Measurements from ENCODE around the gene FEM1A.
"Not testable (repeated sequence)": the region's sequence is repeated elsewhere in the genome, so short reads cannot be mapped to it uniquely, and the experiment has no call there.

The FEM1A gene

DNA sequence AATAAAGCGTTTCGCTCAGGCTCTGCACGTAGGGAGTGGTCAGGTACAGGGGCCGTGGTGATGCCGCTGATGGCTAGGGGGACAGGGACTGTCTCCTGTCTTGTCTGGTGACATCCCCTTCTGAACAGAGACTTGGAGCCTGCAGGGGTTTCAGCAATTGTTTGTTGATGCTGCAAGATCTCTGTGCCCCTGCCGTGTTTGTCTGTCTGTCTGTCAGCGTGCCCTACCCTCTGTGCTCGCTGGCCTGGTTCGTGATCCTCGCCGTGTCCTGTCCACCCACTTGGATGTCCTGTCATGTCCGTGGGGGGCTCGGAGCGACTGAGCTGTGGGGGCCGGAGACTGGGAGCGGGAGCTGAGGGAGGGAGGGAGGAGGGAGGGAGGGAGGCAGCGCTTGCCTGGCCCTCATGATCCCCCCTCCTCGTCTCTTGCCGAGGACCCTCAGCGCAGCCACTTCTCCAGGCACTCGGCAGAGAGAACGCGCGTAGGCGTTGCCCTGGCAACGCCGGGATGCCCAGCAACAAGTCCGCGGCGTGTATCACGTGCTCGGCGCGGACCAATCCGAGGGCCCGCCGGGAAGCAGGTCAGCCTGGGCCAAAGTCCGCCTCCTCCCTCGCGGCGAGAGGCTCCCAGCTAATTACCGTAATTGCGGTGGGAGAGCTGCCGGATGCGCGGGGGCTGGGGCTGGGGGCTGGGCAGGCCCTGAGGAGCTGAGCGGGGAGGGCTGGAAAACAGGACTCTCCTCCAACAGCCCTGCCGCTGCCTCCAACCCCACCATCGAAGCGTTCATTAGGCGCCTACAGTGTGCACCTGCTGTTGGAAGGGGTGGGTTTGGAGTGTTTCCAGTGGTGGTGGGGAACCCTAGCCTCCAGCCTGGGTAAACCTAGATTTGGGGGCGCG, 31.9 kb upstream of the FEM1A start:
- Mint-ChIP-seq H3K36me3 (ENCODE audit: low read depth) (no peaks in the 10 kb centered on the region), H3K27ac (no peak overlapping the region), H3K4me1 (ENCODE audit: low read depth) (peaks cover 3% of the 10 kb centered on the region), H3K9me3 (no peaks in the 10 kb centered on the region), H3K4me3 (no peak overlapping the region), H3K27me3 (ENCODE audit: low read depth) (peaks cover 12% of the 10 kb centered on the region)

DNA sequence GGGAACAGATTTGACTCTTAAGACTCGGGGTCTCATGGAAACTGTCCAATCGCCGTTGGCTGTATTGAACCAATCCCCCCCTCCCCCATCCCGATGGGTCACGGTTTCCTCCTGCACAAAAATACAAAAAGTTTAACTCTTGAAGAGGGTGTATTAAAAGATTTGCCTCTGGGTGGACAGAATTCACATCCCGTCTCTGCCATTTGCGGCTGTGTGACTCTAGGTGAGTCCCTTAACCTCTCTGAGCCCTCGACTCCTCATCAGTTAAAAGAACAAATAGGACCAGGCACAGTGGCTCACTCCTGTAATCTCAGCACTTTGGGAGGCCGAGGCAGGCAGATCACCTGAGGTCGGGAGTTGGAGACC, 31.3 kb upstream of the FEM1A start:
- Mint-ChIP-seq H3K27me3 (ENCODE audit: low read depth) (peaks cover 12% of the 10 kb centered on the region), H3K36me3 (ENCODE audit: low read depth) (no peaks in the 10 kb centered on the region), H3K4me1 (ENCODE audit: low read depth) (peaks cover 3% of the 10 kb centered on the region), H3K27ac (no peak overlapping the region), H3K4me3 (peak overlapping the region; percentile 31), H3K9me3 (no peaks in the 10 kb centered on the region)

GRCh38 chr19:4763021-4763420, 28.5 kb upstream of the FEM1A start:
- no peaks in the 10 kb centered on the region for H3K9me3 Mint-ChIP-seq

GRCh38 chr19:4764393-4764660, 27.2 kb upstream of the FEM1A start:
- Mint-ChIP-seq H3K9me3 (no peaks in the 10 kb centered on the region), H3K4me3 (no peak overlapping the region), H3K4me1 (ENCODE audit: low read depth) (peaks cover 3% of the 10 kb centered on the region), H3K27me3 (ENCODE audit: low read depth) (peaks cover 12% of the 10 kb centered on the region), H3K27ac (no peak overlapping the region), H3K36me3 (ENCODE audit: low read depth) (no peaks in the 10 kb centered on the region)

More at GRCh38 chr19:4763021-4763420, 28.5 kb upstream of the FEM1A start:
- Mint-ChIP-seq H3K4me1 (ENCODE audit: low read depth) (peaks cover 3% of the 10 kb centered on the region), H3K27ac (no peak overlapping the region), H3K4me3 (no peak overlapping the region), H3K27me3 (ENCODE audit: low read depth) (peaks cover 16% of the 10 kb centered on the region), H3K36me3 (ENCODE audit: low read depth) (no peaks in the 10 kb centered on the region)

DNA sequence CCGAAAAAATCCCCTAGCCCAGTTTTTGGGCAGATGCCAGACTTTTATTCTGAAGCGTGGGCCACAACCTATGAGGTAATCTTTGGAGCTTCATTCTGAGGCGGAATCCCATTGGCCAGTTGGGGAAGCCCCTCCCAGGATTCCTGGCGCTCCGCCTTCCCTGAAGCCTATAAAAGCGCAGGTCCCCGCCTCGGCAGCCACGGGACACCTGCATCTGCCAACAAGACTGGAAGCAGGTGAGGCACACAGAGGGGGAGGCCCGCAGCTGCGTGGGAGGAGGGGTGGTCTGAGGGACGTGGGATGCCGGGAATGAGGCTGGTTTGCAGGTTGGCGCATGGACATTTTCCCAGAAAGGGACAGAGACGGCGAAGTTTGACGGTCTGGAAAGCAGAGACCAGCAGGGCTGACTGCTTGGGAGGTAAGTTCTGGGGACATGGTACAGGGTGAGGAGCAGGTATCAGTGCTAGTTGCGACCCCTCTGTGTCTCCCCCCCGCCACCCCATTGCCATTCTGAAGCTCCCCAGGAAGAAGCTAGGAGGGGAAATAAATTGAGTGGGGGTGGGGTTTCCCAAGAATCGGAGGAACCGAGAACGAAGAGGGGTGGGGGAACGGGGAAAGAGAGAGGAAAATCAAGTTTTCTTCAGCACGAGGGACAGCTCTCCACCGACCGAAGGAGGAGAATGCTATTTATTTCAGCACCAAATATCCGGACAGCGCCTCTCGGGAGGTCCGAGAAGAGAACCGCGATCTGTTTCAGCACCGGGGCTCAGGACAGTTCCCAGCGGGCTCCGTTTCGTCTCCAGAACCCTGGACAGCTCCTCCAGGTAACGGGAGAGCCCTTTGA, 22.4 kb upstream of the FEM1A start:
- Mint-ChIP-seq H3K4me1 (ENCODE audit: low read depth) (peaks cover 4% of the 10 kb centered on the region), H3K27ac (no peak overlapping the region), H3K27me3 (ENCODE audit: low read depth) (peaks cover 8% of the 10 kb centered on the region), H3K9me3 (peaks cover 3% of the 10 kb centered on the region), H3K4me3 (no peak overlapping the region), H3K36me3 (ENCODE audit: low read depth) (no peaks in the 10 kb centered on the region)

DNA sequence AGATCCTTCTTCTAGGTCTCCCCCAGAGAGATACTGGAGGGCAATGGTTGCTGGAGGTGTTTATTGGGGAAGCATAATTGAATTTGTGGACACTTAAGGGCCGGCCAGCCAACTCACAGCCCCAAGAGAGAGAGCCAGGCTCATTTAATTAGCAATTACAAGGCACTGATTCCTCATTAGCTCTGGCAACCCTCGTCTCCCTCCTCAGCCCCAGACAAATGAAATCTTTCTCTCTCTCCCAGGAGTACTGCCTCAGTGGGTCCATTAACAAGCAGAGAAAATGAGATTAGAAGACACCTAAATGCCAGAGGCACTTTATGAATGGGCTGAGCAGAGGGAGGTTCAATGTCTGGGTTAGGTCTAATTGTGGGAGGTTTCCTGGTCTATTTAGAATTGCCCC, 19.0 kb upstream of the FEM1A start:
- Mint-ChIP-seq H3K27ac (no peak overlapping the region), H3K4me1 (ENCODE audit: low read depth) (peaks cover 4% of the 10 kb centered on the region), H3K27me3 (ENCODE audit: low read depth) (peaks cover 4% of the 10 kb centered on the region), H3K4me3 (no peak overlapping the region), H3K36me3 (ENCODE audit: low read depth) (no peaks in the 10 kb centered on the region), H3K9me3 (peaks cover 3% of the 10 kb centered on the region)

DNA sequence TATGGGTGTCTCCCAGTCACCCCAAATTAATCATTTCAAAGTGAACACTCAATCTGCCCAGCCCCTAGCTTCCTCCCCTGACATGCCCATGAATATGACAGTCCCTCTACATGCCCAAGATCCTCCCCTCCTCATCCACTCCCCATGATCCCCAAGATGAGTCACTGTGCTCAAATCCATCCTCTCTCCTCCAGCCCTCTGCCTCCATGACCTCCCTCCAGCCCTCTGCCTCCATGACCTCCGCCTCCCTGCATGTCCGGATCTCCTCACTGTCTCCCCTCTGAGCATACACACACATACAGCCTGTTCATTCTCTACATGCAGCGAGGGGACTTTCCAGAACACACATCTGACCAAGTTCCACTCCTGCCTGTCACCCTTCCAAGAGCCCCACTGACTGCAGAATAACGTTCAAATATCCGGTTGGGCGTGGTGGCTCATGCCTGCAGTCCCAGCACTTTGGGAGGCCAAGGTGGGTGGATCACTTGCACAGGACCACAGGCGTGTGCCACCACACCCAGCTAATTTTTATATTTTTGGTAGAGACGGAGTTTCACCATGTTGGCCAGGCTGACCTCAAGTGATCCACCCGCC, 18.4 kb upstream of the FEM1A start:
- no peaks in the 10 kb centered on the region for H3K36me3 Mint-ChIP-seq (ENCODE audit: low read depth)
- peaks cover 3% of the 10 kb centered on the region for H3K9me3 Mint-ChIP-seq
- peak overlapping the region; percentile 15 for H3K27ac Mint-ChIP-seq
- H3K4me3 Mint-ChIP-seq, result no peak overlapping the region
- H3K27me3 Mint-ChIP-seq (ENCODE audit: low read depth), result peaks cover 4% of the 10 kb centered on the region
- peaks cover 4% of the 10 kb centered on the region for H3K4me1 Mint-ChIP-seq (ENCODE audit: low read depth)

- H3K4me3 Mint-ChIP-seq, result no peak overlapping the region
- peaks cover 4% of the 10 kb centered on the region for H3K4me1 Mint-ChIP-seq (ENCODE audit: low read depth)
- H3K27ac Mint-ChIP-seq, result no peak overlapping the region
- H3K27me3 Mint-ChIP-seq (ENCODE audit: low read depth), result peaks cover 4% of the 10 kb centered on the region
- H3K9me3 Mint-ChIP-seq, result peaks cover 3% of the 10 kb centered on the region
- no peaks in the 10 kb centered on the region for H3K36me3 Mint-ChIP-seq (ENCODE audit: low read depth)
These were observed 17.4 kb upstream of the FEM1A start for GRCh38 chr19:4774136-4774535.

- no peak overlapping the region for H3K27ac Mint-ChIP-seq
- H3K27me3 Mint-ChIP-seq (ENCODE audit: low read depth), result peaks cover 4% of the 10 kb centered on the region
- no peak overlapping the region for H3K4me3 Mint-ChIP-seq
- peaks cover 4% of the 10 kb centered on the region for H3K4me1 Mint-ChIP-seq (ENCODE audit: low read depth)
- H3K36me3 Mint-ChIP-seq (ENCODE audit: low read depth), result no peaks in the 10 kb centered on the region
- no peaks in the 10 kb centered on the region for H3K9me3 Mint-ChIP-seq
These were observed 15.8 kb upstream of the FEM1A start for GRCh38 chr19:4775627-4776152.

- Mint-ChIP-seq H3K4me1 (ENCODE audit: low read depth) (peaks cover 4% of the 10 kb centered on the region), H3K9me3 (peaks cover 3% of the 10 kb centered on the region), H3K36me3 (ENCODE audit: low read depth) (no peaks in the 10 kb centered on the region), H3K4me3 (no peak overlapping the region), H3K27me3 (ENCODE audit: low read depth) (peaks cover 4% of the 10 kb centered on the region), H3K27ac (no peak overlapping the region)
These were observed 14.9 kb upstream of the FEM1A start for GRCh38 chr19:4776436-4777211.

DNA sequence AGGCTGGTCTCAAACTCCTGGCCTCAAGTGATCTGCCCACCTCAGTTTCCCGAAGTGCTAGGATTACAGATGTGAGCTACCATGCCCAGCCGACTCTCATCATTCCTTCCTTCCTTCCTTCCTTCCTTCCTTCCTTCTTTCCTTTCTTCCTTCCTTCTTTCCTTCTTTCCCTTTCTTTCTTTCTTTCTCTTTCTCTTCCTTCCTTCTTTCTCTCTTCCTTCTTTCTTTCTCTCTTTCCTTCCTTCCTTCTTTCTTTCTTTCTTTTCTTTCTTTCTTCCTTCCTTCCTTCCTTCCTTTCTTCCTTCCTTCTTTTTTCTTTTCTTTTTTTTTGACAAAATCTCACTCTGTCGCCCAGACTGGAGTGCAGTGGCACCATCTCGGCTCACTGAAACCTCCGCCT, 13.4 kb upstream of the FEM1A start:
- not testable (repeated sequence) for H3K27ac Mint-ChIP-seq; H3K4me1 Mint-ChIP-seq (ENCODE audit: low read depth); H3K9me3 Mint-ChIP-seq; H3K4me3 Mint-ChIP-seq; H3K27me3 Mint-ChIP-seq (ENCODE audit: low read depth); H3K36me3 Mint-ChIP-seq (ENCODE audit: low read depth)

- peaks cover 3% of the 10 kb centered on the region for H3K9me3 Mint-ChIP-seq
- H3K36me3 Mint-ChIP-seq (ENCODE audit: low read depth), result no peaks in the 10 kb centered on the region
- H3K27ac Mint-ChIP-seq, result no peak overlapping the region
- no peaks in the 10 kb centered on the region for H3K27me3 Mint-ChIP-seq (ENCODE audit: low read depth)
- H3K4me1 Mint-ChIP-seq (ENCODE audit: low read depth), result no peaks in the 10 kb centered on the region
- no peak overlapping the region for H3K4me3 Mint-ChIP-seq
These were observed 10.7 kb upstream of the FEM1A start for GRCh38 chr19:4780860-4781259.

- no peaks in the 10 kb centered on the region for H3K27me3 Mint-ChIP-seq (ENCODE audit: low read depth)
- H3K27ac Mint-ChIP-seq, result no peak overlapping the region
- H3K9me3 Mint-ChIP-seq, result peaks cover 3% of the 10 kb centered on the region
- no peaks in the 10 kb centered on the region for H3K4me1 Mint-ChIP-seq (ENCODE audit: low read depth)
- no peaks in the 10 kb centered on the region for H3K36me3 Mint-ChIP-seq (ENCODE audit: low read depth)
- no peak overlapping the region for H3K4me3 Mint-ChIP-seq
These were observed 9.7 kb upstream of the FEM1A start for GRCh38 chr19:4781801-4782200.

- H3K36me3 Mint-ChIP-seq (ENCODE audit: low read depth); H3K9me3 Mint-ChIP-seq; H3K4me3 Mint-ChIP-seq; H3K27me3 Mint-ChIP-seq (ENCODE audit: low read depth); H3K4me1 Mint-ChIP-seq (ENCODE audit: low read depth); H3K27ac Mint-ChIP-seq: not testable (repeated sequence)
These were observed 5.0 kb upstream of the FEM1A start for GRCh38 chr19:4786412-4787016.
